Tongue (tissue), 3 donors: ENCODE data around the gene CUL5. TPM values are rescaled to one million over a fixed set of nuclear protein-coding genes. Genes with fewer than 3 reads are reported as not detected.
"Not testable (repeated sequence)": the region's sequence is repeated elsewhere in the genome, so short reads cannot be mapped to it uniquely, and the experiment has no call there.

Experiments used
- DNase-seq: peaks from one replicate; pipeline ENCODE4 v3.0.0-alpha.2; 2015
- small RNA-seq: library from RNA; depleted of rRNA; stranded (forward); fragments of <200 nt; gene quantifications from one replicate; pipeline ENCODE3, GENCODE V24; 2014; ENCODE audit warnings: low replicate concordance
- total RNA-seq: library from RNA; depleted of rRNA; stranded (reverse); fragments of >200 nt; gene quantifications from one replicate; pipeline ENCODE4 v1.2.3, GENCODE V29; 2014

CUL5 gene
- total RNA-seq, 1 donor from 2014 or later, result 67.1 TPM

- DNase-seq, result peak; percentile 85
Measured at GRCh38 chr11:108115500-108116140, 106.9 kb downstream of the CUL5 start.

DNA sequence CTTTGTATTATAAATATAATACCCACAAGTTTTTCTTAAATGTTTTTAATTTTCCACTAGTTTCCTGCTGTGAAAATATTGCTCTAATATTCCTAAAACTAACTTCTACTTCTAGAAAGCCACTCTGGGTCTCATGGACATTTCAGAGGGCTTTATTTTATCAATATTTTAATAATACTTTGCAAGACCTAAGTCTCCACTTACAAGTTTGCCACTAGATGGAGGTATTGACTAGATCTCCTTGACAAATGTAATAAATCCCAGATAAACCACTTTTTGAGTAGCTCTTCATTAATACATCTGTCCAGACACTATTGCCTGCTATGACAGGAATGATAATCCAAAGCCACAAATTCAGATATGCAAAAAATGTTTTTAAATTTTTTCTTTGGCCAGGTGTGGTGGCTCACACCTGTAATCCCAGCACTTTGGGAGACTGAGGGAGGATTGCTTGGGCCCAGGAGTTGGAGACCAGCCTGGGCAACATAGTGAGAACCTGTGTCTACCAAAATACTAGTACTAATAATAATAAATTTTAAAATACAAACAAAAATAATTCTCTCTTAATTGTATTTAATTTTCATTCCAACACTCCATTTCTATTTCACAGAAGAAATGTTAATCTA is 109.2 kb downstream of the CUL5 start:
- DNase-seq, result peak; percentile 60

- DNase-seq, result not testable (repeated sequence)
Measured at GRCh38 chr11:108120936-108121273, 112.2 kb downstream of the CUL5 start.

DNA sequence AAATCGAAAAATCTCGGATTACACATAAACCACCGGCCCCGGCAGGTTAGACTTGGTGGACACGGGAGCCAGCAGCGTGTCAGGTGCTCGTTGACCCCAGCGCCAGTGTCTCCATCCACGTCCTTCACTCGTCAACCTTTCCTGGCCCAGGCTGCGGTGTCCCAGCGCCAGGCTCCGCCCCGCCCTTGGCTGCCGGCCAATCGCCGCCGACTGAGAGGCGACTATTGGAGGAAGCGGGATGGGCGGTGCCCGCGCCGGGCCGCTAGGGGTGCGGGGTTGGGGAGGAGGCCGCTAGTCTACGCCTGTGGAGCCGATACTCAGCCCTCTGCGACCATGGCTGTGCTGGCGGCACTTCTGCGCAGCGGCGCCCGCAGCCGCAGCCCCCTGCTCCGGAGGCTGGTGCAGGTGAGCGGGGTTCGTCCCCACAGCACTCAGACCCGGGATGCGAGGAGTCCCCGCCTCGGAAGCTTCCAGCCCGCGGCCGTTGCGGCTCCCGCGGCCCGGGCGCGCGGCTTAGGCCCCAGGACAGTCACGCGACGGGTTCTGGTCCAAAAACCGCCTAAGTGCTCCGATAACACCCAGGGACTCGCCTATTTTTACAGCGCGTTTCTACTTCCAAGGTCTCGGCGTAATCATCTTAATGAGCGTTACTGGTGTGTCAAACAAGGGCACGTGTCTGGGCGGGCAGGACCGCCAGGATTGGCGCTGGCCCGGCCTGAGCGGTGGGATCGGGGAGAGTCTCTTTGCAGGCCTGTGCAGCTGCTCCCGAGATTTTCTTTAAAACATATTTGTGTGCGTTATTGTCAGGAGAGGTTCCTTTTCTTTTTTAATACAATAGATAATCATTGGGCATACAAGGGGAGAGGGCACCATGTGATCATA is 112.8 kb downstream of the CUL5 start, which contains the start of gene ACAT1:
Gene ACAT1 (plus strand): TSS at position 294 of the 882 bp plus-strand sequence. CDS start 40 bp downstream, at position 334.
- peak; percentile 96 for DNase-seq

DNA sequence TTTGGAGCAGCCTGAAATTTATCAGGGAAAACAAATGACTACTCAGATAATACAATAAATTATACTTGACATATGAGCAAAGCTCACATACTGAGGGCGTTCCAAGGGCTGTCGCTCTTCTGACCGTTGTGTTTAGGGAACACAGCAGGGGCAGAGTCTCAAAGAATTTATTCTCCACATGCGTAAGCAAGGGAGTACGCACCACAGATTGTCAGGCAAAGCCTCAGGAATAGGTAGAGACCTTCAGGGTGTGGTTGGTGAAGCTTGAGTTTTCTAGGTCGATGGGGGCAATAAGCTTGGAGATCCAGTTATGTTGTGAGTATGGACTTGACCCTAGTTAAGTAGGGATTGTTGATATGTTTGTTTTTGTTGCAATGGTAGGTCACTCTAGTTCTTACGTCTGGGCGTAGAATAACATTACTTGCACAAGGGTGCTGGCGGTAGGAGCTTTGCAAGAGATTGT is 113.5 kb downstream of the CUL5 start:
- DNase-seq, result peak; percentile 37

- no peak for DNase-seq
Measured at GRCh38 chr11:108125096-108125495, 116.4 kb downstream of the CUL5 start.

DNA sequence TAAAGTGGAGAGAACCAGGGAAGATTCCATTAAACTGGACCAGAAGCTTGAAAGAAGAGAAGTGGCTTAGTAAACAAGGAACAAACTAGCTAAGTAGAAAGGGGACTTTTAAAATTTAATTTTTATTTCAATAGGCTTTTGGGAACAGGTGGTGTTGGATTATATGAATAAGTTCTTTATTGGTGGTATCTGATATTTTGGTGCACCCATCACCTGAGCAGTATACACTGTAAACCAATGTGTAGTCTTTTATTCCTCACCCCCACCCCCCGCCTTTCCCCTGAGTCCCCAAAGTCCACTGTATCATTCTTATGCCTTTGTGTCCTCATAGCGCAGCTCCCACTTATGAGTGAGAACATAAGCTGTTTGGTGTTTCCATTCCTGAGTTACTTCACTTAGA is 120.1 kb downstream of the CUL5 start:
- no peak for DNase-seq

DNA sequence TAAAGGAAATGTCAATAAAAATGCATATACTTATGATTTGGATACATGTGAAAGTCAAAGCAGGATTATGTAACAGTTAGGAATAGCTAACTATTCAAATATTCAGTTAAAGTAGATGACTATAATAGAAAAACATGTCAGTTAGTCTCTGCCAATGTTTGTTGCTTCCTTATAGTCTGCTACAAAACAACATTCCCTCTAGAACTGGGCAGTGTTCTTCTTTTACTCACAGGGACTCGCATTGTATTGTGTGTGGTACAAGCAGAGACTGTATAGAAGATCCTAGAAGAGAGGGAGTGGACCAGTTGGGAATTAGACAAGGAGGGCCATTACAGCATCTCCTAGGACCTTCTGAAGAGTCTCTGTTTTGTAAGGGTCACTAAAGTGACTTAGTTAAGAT is 123.3 kb downstream of the CUL5 start:
- no peak for DNase-seq

GRCh38 chr11:108132993-108133538 is 124.4 kb downstream of the CUL5 start:
- not testable (repeated sequence) for DNase-seq

DNA sequence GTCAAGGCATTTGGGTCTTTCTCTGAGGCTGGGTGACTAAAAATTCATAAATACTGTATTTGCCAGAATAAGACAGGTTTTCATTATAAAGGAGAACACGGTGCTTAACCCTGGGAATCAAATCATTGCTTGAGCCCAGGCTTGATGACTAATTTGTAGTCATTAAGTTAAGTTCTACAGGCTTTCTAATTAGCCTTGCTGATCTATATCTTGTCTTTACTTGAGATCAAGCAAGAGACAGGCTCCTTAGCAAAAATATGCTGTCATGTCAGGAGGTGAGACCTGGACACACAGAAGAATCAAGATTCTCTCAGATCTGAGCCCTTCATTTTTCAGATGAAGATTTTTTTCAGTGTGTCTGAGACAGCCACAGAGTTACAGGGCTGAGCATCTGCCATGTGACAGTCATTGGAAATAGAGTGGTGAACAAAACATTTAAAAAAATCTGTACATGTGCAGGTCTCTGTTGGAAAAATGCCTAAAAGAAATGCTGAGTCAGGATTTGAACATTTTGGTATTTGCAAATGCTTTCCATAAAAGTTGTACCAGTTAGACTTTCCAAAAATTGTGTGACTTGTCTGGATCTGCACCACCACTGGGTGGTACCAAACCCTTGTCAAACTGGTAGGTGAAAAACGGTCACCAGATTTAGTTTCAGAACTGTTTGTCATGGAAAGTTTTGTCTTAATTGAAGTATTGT is 127.3 kb downstream of the CUL5 start:
- no peak for DNase-seq

GRCh38 chr11:108137212-108137611 is 128.5 kb downstream of the CUL5 start:
- DNase-seq, result no peak

- DNase-seq, result peak; percentile 9
Measured at GRCh38 chr11:108142304-108142703, 133.6 kb downstream of the CUL5 start.

DNA sequence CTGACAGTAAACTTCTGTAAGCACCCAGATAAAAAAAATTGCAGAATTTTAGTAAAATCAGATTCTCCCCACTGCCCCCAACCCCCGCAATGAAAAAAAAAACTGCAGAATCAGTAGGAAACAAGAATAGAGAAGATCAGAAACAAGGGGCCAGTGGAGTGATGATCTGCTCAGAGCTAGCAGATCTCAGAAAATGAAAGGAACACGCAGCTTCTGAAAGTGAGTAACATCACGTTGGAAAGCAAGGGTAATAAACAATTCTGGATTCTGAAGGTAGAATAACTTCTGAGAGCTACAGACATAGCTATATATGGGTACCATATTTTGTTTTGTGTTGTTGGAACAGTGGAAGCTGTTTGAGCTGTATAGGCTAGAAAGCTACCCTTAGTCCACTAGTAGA is 135.9 kb downstream of the CUL5 start:
- no peak for DNase-seq

DNA sequence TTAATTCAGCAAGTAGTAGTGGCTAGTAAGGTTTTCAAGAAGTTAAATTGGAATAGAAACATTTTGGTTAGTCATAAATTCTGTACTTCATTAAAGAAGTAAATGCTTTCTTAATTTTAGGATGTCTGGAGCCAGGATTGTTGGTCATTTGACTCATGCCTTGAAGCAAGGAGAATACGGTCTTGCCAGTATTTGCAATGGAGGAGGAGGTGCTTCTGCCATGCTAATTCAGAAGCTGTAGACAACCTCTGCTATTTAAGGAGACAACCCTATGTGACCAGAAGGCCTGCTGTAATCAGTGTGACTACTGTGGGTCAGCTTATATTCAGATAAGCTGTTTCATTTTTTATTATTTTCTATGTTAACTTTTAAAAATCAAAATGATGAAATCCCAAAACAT is 138.5 kb downstream of the CUL5 start:
- DNase-seq, result no peak

- no peak for DNase-seq
Measured at GRCh38 chr11:108148556-108148955, 139.9 kb downstream of the CUL5 start.

GRCh38 chr11:108154591-108154990 is 145.9 kb downstream of the CUL5 start:
- DNase-seq, result no peak

Small RNAs within 50 kb of the gene (small RNA-seq; reads per million reads assigned to genes)
- gene RF00019, result not detected

Other genes starting within 250 kb of the CUL5 start
- 4.7 TPM for gene SLC35F2, start 150.1 kb upstream of the CUL5 start, total RNA-seq
- gene RAB39A, start 80.5 kb upstream of the CUL5 start, total RNA-seq, result 0.72 TPM
- gene ACAT1, start 112.7 kb downstream of the CUL5 start, total RNA-seq, result 260 TPM
- 14.8 TPM for gene NPAT, start 213.7 kb downstream of the CUL5 start, total RNA-seq
- gene ATM, start 214.2 kb downstream of the CUL5 start, total RNA-seq, result 76.3 TPM